Common myeloid progenitor, CD34-positive (primary cell): ENCODE data around the gene PKDREJ.

ENCODE experiments used
- CTCF ChIA-PET: fragments of 350-600 bp; sonication (Branson Sonifier 250); formaldehyde crosslinking; loops from one replicate; lab custom pipeline; 2021; ENCODE audit warnings: antibody characterized with exemption; lab: Charles Lee
- POLR2A ChIA-PET: fragments of 350-600 bp; sonication (Branson Sonifier 250); formaldehyde crosslinking; loops from one replicate; lab custom pipeline; 2021; ENCODE audit warnings: antibody characterized with exemption; lab: Charles Lee
- DNase-seq, 3 donors: peaks; one replicate each; pipeline versions ENCODE4 v3.0.0 to v3.0.0-alpha.2; 2013
- H3K27ac ChIP-seq, 2 experiments: 1 replicate in 1 of 2; 2 replicates in 1 of 2; pipeline ENCODE4 v1.7.0; 2013; ENCODE audit warnings: inconsistent platforms in 2 of 2, low read length in 2 of 2, mild to moderate bottlenecking in 2 of 2, low read depth in 1 of 2, moderate library complexity in 1 of 2; ENCODE audit not compliant: severe bottlenecking in 2 of 2, insufficient read depth in 1 of 2, poor library complexity in 1 of 2
- H3K27me3 ChIP-seq, 5 experiments: replicated peaks in 2 of 5; 1 replicate in 3 of 5; 2 replicates in 2 of 5; pipeline versions ENCODE4 v1.6.1 to v1.7.0; 2013; ENCODE audit warnings: low read length in 4 of 5, mild to moderate bottlenecking in 2 of 5, moderate library complexity in 2 of 5, inconsistent platforms in 1 of 5; ENCODE audit not compliant: insufficient read depth in 5 of 5, control insufficient read depth in 4 of 5
- H3K36me3 ChIP-seq, 4 experiments: 1 replicate in 2 of 4; 2 replicates in 2 of 4; pipeline versions ENCODE4 v1.6.1 to v1.7.0; 2013; ENCODE audit warnings: low read length in 3 of 4, control low read depth in 1 of 4, mild to moderate bottlenecking in 1 of 4; ENCODE audit not compliant: control insufficient read depth in 4 of 4, insufficient read depth in 4 of 4
- H3K4me1 ChIP-seq, 4 experiments: 1 replicate in 3 of 4; 2 replicates in 1 of 4; pipeline versions ENCODE4 v1.6.1 to v1.7.1; 2013; ENCODE audit warnings: low read length in 3 of 4, mild to moderate bottlenecking in 3 of 4, control low read depth in 1 of 4, inconsistent platforms in 1 of 4, moderate library complexity in 1 of 4; ENCODE audit not compliant: control insufficient read depth in 4 of 4, insufficient read depth in 4 of 4; ENCODE audit errors: control extremely low read depth in 1 of 4
- H3K4me3 ChIP-seq, 7 experiments: 1 replicate in 4 of 7; 2 replicates in 3 of 7; pipeline versions ENCODE4 v1.5.1 to v1.7.0; 2013; ENCODE audit warnings: mild to moderate bottlenecking in 7 of 7, low read length in 6 of 7, moderate library complexity in 6 of 7, inconsistent platforms in 2 of 7, low read depth in 2 of 7, control low read depth in 1 of 7; ENCODE audit not compliant: insufficient read depth in 4 of 7, control insufficient read depth in 1 of 7; ENCODE audit errors: extremely low read depth in 1 of 7
- H3K9me3 ChIP-seq, 5 experiments: 1 replicate in 4 of 5; 2 replicates in 1 of 5; pipeline versions ENCODE4 v1.6.1 to v1.7.1; 2013; ENCODE audit warnings: low read length in 4 of 5, mild to moderate bottlenecking in 2 of 5, inconsistent platforms in 1 of 5, low read depth in 1 of 5, moderate library complexity in 1 of 5; ENCODE audit not compliant: control insufficient read depth in 4 of 5, insufficient read depth in 2 of 5; ENCODE audit errors: control extremely low read depth in 1 of 5
- WGBS: methylation state at CpG from one replicate; pipeline ENCODE4 v1.1.5; 2013; ENCODE audit not compliant: insufficient coverage; 5-methylcytosine and 5-hydroxymethylcytosine counted together

The PKDREJ gene

DNA sequence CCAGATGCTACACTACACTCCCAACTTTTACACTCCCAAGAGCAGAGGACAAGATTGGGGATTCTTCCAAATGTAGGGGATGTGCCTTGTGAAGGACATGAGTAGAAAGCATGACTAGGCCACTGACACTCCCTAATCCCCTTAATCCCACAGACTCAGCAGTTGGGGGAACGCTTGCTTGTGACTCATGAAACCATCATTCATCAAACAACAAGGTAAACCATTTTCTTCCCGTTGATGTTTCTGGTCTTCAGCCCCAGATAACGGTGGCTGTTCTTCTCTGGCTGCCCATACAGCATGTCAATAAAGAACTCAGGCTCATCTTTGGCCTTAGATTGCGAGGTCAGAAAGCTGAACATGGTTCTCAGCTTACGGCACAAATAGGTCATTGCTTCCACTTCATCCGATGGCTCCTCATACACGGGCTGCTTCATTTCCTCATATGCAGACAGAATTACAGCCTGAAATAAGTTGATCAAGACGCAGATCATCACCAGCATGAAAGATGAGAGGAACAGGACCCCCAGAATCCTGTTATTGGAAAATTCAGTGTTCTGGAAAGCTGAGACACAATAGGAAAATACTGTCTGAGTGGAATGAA lies 6.7 kb downstream of the PKDREJ start:
- ChIA-PET POLR2A (no interaction called here), CTCF (no interaction called here)
- H3K27ac ChIP-seq = no peak overlapping the region
- WGBS = 99% methylated on average over 8 of the region's 8 CpGs
- no peaks in the 10 kb centered on the region for H3K9me3 ChIP-seq
- peaks cover 0 to 18% (median 5%) of the 10 kb centered on the region in 4 experiments for H3K4me1 ChIP-seq
- peaks cover 3 to 12% (median 8%) of the 10 kb centered on the region in 5 experiments for H3K27me3 ChIP-seq
- no peaks in the 10 kb centered on the region for H3K36me3 ChIP-seq
- DNase-seq = no peak
- H3K4me3 ChIP-seq = no peak overlapping the region

GRCh38 chr22:46251816-46252380 lies 11.2 kb downstream of the PKDREJ start:
- Histone ChIP-seq H3K4me3 (no peak overlapping the region), H3K4me1 (peaks cover 0 to 19% (median 14%) of the 10 kb centered on the region in 4 experiments), H3K36me3 (no peaks in the 10 kb centered on the region), H3K27ac (no peak overlapping the region), H3K9me3 (no peaks in the 10 kb centered on the region), H3K27me3 (no peaks in the 10 kb centered on the region)
- no peak for DNase-seq
- CTCF ChIA-PET = interaction anchor here (2.7 to 3.1 kb wide), 2 partner anchors 10 to 36 kb away, joined by 9 to 10 read pairs; no protein-coding TSS in a partner anchor
- POLR2A ChIA-PET = interaction anchor here (1.6 kb wide), 1 partner anchor 8 kb away, joined by 3 read pairs; no protein-coding TSS in a partner anchor
- whole genome bisulfite sequencing = 100% methylated on average over 2 of the region's 9 CpGs

GRCh38 chr22:46251266-46251665 lies 11.9 kb downstream of the PKDREJ start:
- Histone ChIP-seq H3K4me1 (peaks cover 0 to 19% (median 14%) of the 10 kb centered on the region in 4 experiments), H3K27ac (no peak overlapping the region), H3K36me3 (peaks cover 0 to 2% (median 0%) of the 10 kb centered on the region in 4 experiments), H3K27me3 (no peaks in the 10 kb centered on the region), H3K4me3 (peak overlapping the region in 5 of 7 experiments; percentile 65 to 85 (median 77)), H3K9me3 (no peaks in the 10 kb centered on the region)
- 93% methylated on average over 7 of the region's 7 CpGs for WGBS
- DNase-seq = no peak
- CTCF ChIA-PET = interaction anchor here (2.7 to 3.1 kb wide), 2 partner anchors 10 to 37 kb away, joined by 9 to 10 read pairs; no protein-coding TSS in a partner anchor
- POLR2A ChIA-PET = interaction anchor here (1.6 kb wide), 2 partner anchors 8 to 45 kb away, joined by 3 to 4 read pairs; partner anchors contain the start of gene GTSE1

DNA sequence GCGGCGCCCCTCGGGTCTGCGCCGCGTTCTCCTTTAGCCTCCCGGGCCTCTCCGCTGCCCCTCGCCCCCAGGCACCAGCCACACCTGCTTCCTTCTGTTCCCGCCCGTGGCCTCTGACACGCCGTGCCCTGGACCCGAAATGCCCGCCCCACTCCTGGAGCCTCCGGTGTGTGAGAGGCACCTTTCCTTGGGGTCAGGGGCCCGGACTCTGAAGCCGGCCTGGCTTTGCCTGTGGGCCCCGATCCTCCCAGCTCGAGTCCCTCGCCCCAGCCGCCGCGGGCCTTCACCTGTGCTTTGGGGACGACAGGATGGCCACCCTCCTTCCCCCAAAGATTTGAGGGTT lies 12.4 kb downstream of the PKDREJ start:
- DNase-seq = no peak
- Histone ChIP-seq H3K27ac (peak overlapping the region in 1 of 2 experiments; percentile 66), H3K27me3 (no peaks in the 10 kb centered on the region), H3K36me3 (peaks cover 0 to 2% (median 0%) of the 10 kb centered on the region in 4 experiments), H3K9me3 (no peaks in the 10 kb centered on the region), H3K4me1 (peaks cover 0 to 19% (median 14%) of the 10 kb centered on the region in 4 experiments), H3K4me3 (peak overlapping the region; percentile 45 to 85 (median 69))
- ChIA-PET POLR2A (interaction anchor here (1.0 to 1.6 kb wide), 4 partner anchors 9 to 46 kb away, joined by 3 to 9 read pairs (median 4); partner anchors contain the start of gene GTSE1), CTCF (interaction anchor here (2.7 to 3.7 kb wide), 3 partner anchors 11 to 128 kb away, joined by 9 to 13 read pairs (median 10); no protein-coding TSS in a partner anchor)
- 7% methylated on average over 25 of the region's 25 CpGs for WGBS

DNA sequence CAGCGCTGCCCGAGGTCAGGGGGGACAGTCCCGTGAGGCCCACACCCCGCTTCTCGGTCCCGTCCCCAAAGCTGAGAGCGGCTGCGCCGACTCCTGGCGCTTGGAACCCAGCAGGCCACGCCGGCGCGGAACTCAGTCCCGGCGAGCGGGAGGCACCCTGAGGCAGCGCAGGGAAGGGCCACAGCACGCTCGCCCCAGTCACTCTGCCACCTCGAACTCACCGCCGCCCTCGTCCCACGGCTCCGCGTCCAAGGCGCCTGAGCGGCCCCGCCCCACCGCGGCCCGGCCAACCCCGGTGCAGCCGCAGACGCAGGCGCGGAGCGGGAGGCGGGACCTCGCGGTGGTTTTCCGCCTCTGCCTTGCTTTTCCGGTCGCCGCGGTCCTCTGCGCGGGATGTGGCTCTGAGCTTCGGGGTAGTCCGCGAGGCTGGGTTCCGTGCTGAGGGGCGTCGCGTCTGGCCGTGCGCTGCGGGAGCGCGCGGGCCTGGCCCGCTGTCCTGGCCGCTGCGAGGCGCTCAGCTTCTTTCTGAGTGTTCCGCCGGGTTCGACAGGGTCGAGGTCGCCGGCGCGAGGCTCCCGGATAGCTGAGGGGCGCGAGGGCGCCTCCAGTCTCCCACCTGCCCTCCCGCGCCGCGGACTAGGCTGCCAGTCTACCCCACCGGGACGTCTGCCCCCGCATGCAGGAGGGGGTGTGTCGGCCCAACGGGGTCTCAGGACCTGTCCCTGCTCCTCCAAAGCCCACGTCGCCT lies 12.9 kb downstream of the PKDREJ start, which contains the start of gene CDPF1:
CDPF1 (minus strand) TSS at position 259 of the 748 bp plus-strand sequence. CDS start 2,009 bp downstream, outside the sequence.
- peak within 1 kb of the TSS in 1 of 2 experiments; percentile 66 for H3K27ac ChIP-seq
- peak; percentile 88 to 93 (median 92) for DNase-seq
- H3K4me3 ChIP-seq = peak within 1 kb of the TSS; percentile 45 to 85 (median 69)
- H3K9me3 ChIP-seq = no peaks in the 10 kb centered on the region
- under 1% methylated on average over 70 of the region's 89 CpGs for WGBS
- H3K27me3 ChIP-seq = no peaks in the 10 kb centered on the region
- peaks cover 0 to 6% (median 0%) of the 10 kb centered on the region in 4 experiments for H3K36me3 ChIP-seq
- ChIA-PET CTCF (interaction anchor here (0.7 to 3.7 kb wide), 5 partner anchors 9 to 128 kb away, joined by 3 to 13 read pairs (median 8); no protein-coding TSS in a partner anchor), POLR2A (interaction anchor here (1.0 to 1.6 kb wide), 5 partner anchors 9 to 46 kb away, joined by 3 to 9 read pairs (median 4); partner anchors contain the start of gene GTSE1)
- peaks cover 0 to 19% (median 14%) of the 10 kb centered on the region in 4 experiments for H3K4me1 ChIP-seq

- no peaks in the 10 kb centered on the region for H3K9me3 ChIP-seq
- DNase-seq = no peak
- CTCF ChIA-PET = interaction anchor here (1.0 to 3.7 kb wide), 5 partner anchors 8 to 241 kb away, joined by 3 to 13 read pairs (median 3); no protein-coding TSS in a partner anchor
- 92% methylated on average over 1 of the region's 2 CpGs for WGBS
- H3K4me1 ChIP-seq = peaks cover 0 to 16% (median 14%) of the 10 kb centered on the region in 4 experiments
- no peaks in the 10 kb centered on the region for H3K27me3 ChIP-seq
- H3K4me3 ChIP-seq = no peak overlapping the region
- peaks cover 0 to 20% (median 11%) of the 10 kb centered on the region in 4 experiments for H3K36me3 ChIP-seq
- POLR2A ChIA-PET = no interaction called here
- no peak overlapping the region for H3K27ac ChIP-seq
These were observed 15.6 kb downstream of the PKDREJ start for GRCh38 chr22:46247443-46247975.
